HUDEP-2 (cell line): Measurements from ENCODE around the gene SLC25A17.
A peak's percentile ranks its signal among the peaks of the same experiment; 100 is the strongest.
"Not testable (repeated sequence)": the region's sequence is repeated elsewhere in the genome, so short reads cannot be mapped to it uniquely, and the experiment has no call there.

ENCODE experiments used
- DNase-seq, 76 experiments: peaks; one replicate each; lab custom pipeline; 2025; ENCODE audit not compliant: unreplicated experiment in 76 of 76; lab: John Stamatoyannopoulos, UW

SLC25A17 gene

DNA sequence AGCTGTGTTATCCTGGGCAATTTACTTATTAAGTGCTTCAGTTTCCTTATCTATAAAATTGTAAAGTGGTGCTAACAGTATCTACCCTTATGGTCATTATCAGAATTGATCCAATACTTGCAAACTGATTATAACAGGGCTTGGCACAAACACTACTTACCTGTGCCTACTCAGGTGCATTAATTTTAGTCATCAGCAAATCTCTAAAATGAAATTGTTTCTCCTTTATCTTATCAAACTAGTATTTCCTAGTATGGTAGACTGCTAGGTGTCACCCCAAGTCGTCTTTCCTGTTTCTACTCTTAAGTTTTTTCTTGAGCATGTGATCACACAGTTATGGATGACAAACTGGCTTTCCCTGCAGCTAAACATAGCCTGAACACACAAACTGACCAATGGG, 4.3 kb upstream of the SLC25A17 start:
- no peak for DNase-seq

DNA sequence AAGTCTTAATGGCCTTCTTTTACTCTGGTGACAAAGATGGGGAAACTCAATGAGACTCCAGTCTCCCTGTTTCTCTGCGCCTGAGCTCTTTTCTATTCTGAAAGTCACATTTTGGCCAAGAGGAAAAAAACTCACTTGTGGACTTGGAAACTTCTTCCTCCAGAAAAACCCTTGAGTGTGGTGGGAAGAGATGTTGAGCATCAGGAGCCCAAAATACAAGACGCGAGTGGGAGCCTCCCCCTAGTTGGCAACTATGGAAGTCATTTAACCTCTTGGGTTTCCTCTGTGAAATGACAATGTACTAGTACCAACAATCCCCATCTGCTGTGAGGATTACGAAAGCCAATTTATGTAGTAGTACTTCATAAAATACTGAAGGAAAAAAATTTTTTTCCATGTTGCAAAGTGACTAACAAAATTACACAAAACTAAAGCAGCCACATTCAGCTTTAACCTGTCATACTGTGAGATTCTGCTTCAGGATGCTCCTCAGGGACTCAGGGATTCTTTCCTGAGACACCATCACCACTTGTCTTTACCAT, 524 bp upstream of the SLC25A17 start:
- DNase-seq = no peak

DNA sequence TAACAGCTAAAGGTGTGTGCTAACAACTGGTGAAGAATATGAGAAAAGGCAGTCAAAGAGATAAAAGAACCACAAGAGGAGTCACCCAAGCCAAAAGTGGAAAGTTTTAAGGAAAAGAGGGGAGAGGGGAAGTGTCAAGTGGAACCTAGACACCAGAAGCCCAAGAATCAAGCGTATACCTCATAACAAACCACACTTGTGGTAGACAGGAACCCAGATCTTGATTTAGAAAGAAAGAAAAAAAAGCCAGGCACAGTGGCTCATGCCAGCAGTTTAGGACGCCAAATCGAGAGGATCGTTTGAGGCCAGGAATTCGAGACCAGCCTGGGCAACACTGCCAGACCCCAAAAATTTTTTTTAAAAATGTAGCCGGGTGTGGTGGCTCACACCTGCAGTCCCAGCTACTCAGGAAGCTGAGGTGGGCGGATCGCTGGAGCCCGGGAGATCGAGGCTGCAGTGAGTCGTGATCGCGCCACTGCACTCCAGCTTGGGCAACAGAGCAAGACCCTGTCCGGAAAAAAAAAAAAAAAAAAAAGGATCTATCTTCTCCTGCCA, 877 bp downstream of the SLC25A17 start:
- DNase-seq = peak in 5 of 76 experiments; percentile 5 to 37 (median 23)

DNA sequence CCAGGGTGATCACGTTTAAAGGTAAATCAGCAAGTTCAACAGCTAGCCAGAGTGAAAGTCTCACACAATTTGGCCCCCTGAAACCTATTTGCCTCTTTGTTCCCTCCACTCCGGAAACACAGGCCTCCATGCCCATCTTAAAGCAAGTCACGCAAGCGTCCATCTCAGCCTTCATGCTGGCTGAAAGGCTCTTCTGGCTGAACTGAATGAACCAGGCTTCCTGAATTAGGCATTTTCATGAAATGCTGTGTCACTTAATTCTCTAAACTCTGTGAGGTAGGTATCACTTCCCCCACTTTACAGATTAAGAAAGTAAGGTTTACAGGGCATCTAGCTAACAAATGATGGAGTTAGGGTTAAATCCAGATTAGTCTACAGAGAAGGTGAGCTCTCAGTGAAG, 1.4 kb downstream of the SLC25A17 start:
- DNase-seq = no peak

DNA sequence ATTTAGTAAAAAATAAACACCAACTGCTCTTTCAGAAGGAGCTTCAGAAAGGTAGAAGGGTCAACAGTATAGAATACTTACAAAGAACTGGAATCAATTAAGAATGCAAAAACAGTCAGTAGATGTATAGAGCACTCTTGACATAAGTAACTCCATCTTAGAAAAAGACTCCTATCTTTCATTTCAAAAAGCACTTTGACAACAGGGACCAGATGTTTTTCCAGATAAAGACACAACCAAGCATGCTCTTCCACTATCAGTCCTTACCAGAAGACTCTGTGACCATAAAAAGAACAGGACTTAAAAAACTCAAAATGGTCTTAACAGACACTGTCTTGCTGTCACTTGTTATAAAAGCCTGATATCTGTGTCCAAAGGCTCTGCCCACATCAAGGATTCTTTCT, 5.2 kb downstream of the SLC25A17 start:
- peak in 44 of 76 experiments; percentile 8 to 97 (median 77) for DNase-seq

DNA sequence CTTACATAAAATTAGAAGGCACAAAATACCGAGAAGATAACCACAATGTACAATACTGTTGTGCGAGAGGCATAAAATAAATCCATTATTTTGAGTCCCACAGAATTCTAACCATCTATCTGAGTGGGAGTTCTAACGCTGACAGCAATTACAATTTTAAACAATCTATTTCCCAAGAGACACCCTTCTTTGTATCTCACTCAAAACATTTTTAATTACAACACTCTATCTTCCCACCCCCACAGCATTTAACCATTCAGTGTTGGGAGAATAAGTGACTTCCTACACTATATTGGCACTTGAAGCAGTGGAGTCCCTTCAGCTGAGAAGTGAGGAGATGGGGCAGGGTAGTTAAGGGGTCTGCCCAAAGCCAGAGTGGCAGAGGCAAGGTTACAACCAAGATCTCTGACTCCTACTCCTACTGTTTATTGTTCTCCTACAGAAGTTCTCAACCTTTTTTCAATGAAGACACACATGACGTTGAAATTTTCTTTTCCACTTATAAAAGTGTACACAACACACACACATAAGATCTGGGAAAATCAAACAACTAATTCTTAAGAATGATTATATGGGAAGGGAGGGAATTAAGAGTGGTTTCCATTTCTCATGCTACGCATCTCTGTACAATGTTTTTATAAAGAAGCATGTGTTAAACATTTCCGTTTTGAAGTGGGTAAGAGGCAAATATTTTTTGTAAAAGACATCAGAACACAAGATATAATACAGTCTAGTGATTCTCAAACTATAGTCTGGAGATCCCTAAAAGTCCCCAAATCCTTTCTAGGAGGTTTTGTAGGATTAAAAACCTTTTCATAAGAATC, 10.9 kb downstream of the SLC25A17 start:
- DNase-seq = no peak

DNA sequence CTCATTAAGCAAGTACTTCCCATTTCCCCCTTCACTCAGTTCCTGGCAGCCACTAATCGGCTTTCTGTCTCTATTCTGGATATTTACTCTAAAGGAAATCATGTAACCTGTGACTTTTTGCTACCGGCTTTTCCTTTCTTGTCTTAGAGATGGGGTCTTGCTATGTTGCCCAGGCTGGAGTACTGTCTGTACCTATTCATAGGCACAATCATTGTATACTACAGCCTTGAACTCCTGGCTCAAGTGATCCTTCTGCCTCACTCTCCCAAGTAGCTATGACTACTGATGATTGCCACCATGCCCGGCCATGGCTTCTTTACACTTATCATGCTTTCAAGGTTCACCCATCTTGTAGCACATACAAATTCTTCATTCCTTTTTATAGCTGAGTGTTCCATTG, 12.4 kb downstream of the SLC25A17 start:
- no peak for DNase-seq

DNA sequence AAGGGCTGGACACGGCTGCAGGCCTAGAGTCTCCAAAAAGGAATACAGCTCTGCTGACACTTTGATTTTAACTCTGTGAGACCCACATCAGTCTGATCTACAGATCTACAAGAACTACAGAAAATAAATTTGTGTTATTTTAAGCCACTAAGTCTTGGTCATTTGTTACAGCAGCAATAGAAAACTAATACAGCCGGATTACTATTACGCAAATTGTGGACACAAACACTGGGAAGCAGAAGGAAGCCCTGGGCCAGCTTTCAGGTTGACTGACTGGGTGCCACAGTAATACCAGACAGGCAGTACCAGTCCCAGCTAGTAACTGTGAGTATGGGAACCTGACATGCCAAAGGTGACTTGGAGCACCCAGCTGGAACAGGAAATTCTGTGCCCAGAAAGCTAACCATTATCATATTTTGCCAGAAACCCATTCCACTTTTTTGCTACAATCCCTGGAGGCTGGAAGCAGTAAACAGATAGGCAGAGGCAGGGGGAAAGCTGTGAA, 13.4 kb downstream of the SLC25A17 start:
- no peak for DNase-seq

DNA sequence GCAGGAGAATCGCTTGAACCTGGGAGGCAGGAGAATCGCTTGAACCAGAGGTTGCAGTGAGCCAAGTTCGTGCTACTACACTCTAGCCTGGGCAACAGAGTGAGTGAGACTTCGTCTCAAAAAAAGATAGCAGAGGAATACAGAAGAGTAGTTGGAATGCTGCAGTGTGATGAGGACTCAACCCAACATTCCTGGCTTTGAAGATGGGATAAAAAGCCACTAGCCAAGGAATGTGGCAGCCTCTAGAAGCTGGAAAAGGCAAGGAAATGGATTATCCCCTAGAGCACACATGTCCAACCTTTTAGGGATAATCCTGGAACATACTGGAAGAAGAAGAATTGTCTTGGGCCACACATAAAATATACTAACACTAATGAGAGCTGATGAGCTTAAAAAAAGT, 13.9 kb downstream of the SLC25A17 start:
- no peak for DNase-seq

DNA sequence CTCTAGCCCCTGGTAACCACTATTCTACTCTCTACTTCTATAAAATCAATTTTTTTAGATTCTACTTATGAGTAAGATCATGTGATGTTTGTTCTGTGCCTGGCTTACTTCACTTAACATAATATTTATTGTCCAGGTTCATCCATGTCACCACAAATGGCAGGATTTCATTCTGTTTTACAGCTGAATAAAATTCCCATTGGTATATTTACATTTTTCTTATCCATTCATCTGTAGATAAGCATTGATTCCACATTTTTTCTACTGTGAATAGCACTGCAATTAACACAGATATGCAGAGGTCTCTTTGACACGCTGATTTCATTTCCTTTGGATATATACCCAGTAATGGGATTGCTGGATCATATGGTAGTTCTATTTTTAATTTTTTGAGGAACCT, 15.8 kb downstream of the SLC25A17 start:
- no peak for DNase-seq

DNA sequence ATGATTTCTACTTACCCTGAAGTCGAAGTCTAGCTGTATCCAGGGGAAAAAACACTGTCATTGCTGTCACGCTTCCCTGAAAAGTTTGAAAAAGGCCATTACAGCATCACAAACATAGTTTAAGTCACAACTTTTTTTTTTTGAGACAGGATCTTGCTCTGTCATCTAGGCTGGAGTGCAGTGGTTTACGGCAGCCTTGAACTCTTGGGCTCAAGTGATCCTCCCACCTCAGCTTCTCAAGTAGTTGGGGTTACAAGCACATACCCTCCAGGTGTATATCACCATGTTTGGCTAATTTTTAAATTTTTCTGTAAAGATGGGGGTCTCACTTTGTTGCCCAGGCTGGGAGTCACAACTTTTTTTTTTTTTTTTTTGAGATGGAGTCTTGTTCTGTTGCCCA, 20.1 kb downstream of the SLC25A17 start:
- DNase-seq = no peak

DNA sequence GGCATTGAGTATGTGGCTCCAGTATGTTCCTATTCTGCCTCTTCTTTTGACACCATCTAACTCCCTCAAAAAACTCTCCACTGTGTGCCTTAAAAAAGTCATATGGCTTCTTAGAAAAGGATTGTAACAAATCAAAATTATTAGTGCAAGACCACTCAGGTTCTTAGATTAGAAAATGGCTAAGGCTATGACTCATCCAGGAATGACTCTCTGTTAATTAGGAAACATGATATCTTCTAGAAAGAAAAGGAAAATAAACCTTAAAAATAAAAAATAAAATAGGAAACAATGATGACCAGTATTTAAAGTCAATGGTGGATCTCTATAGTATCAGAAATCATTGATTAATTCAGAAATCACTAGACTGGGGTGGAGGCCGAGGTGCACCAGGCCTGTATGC, 21.7 kb downstream of the SLC25A17 start:
- DNase-seq = no peak

DNA sequence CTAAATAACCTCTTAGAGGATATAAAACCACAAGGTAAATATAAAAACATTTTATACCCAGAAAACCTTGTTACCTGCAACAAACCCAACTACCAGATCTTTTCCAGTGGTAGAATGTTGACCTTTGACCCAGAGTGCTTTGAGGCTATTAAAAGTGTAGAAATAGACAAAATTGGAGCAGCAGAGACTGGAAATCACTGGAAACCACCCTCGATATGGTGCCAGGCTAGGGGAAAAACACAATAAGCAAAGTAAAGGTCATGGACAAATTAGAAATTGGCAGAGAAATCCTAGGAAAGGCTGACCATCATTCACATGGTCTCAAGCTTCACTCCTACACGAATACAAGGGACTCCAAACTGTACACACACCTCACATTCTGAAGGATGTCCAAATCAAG, 26.7 kb downstream of the SLC25A17 start:
- DNase-seq = no peak

DNA sequence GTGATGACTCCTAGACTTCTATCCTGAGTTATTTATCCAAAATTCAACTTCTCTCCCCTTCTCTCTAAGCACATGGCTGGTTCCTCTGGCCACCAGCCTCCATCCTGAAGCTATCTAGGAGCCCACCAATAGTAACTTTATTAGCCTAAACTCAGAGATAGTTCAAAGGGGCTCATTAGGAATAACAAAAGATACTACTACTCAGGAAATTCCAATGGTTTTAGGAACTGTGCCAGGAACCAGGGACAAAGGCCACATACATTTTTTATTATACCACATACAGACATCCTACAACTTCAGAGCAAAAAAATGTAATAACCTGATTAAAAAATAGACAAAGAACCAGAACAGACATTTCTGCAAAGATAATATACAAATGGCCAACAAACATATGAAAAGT, 27.9 kb downstream of the SLC25A17 start:
- no peak for DNase-seq

DNA sequence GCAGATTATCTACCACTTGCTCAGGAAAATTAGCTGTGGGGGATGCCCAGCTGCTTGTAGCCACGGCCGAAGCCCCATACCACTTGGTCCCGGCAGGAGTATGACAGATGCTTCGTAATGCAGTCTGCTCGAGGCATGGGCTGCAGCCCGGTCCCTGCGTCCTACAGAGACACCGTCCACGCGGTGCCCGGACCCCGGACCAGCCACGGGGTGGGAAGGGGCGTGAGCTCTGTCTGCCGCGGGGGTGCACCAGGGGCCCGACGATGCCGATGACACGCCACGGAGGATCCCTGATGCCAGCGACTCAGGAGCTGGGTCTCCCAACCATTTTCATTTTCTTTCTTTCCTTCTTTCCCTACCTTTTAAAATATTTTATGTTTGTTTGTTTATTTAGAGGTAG, 30.0 kb downstream of the SLC25A17 start:
- DNase-seq = no peak

DNA sequence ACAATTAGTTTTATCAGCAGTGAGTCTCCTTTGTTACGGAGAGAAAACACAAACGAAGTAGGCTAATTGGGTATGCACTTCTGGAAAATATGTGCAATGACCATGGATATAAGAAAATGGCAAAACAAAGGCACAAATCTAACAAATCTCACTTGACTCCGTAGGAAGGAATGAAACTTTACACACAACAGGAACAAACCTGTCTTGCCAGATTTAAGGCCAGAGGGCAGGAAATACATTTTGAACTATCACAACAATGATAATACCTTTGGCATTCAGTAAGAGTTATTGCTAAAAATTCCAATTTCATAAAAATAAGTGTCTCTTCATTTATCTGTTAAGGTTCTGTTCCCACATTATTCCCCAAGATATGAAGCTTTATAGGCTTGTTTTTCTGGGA, 36.6 kb downstream of the SLC25A17 start:
- DNase-seq = no peak

DNA sequence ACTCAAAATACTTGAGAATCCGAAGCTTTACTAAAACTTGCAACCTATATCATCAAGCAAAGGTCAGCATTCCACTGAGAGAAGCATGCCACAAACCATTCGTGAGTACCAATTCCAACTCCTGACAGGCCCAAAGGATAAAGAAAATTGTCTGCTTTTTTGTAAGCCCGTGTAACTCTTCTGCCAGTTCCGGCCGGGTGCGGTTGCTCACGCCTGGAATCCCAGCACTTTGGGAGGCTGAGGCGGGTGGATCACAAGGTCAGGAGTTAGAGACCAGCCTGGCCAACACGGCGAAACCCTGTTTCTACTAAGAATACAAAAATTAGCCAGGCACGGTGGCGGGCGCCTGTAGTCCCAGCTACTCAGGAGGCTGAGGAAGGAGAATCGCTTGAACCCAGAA, 37.4 kb downstream of the SLC25A17 start:
- DNase-seq = not testable (repeated sequence)

DNA sequence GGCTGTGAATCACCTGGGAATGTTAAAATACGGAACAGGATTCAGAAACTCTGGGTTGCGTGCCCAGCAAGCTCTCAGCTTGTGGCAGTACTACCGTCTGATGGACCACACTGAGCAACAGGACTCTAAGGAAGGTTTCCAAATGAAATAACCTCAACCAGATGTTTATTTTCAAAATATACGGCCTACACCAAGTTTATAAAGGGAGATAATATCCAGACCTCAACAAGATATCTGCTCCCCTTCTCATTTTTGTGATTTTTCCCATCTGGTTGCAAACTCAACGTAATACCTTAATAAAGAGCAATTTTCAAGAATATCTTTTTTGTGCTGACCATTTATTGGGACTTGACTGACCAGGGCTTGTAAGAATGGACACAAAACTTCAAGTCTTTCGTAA, 49.4 kb downstream of the SLC25A17 start:
- DNase-seq = no peak

DNA sequence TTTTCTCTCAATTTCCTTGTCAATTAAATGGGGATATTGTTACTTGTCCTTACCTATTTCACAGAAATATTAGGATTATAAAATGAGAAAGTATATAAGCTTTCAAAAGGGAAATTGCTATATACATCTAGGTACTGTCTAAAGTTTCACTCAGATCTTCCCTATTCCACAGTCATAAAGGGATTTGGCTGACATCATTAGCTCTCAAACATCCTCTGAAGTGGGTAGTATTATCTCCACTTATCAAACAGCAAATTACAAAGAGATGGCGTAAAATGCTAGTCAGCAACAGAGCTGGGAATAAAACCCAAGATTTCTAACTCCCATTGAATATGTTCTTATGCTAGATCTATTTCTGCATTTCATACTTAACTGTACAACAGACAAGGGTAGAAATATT, 50.9 kb downstream of the SLC25A17 start:
- no peak for DNase-seq

DNA sequence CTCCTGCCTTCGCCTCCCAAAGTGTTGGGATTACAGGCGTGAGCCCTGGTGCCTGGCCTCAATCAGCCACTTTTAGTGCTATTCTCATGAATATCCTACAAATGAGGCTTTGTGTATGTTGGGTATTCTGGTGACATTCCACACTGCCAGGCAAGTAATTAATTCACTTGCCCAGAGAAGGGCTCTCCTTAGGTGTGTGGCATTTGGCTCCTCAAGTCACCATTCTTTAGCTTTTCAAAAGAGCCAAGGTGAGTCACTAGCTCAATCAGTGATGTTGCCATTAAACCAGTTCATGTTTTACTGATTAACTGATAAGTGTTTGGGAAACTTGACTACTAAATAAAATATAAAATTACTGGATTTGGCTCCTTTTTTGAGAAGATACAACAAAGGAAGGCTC, 52.2 kb downstream of the SLC25A17 start:
- no peak for DNase-seq

DNA sequence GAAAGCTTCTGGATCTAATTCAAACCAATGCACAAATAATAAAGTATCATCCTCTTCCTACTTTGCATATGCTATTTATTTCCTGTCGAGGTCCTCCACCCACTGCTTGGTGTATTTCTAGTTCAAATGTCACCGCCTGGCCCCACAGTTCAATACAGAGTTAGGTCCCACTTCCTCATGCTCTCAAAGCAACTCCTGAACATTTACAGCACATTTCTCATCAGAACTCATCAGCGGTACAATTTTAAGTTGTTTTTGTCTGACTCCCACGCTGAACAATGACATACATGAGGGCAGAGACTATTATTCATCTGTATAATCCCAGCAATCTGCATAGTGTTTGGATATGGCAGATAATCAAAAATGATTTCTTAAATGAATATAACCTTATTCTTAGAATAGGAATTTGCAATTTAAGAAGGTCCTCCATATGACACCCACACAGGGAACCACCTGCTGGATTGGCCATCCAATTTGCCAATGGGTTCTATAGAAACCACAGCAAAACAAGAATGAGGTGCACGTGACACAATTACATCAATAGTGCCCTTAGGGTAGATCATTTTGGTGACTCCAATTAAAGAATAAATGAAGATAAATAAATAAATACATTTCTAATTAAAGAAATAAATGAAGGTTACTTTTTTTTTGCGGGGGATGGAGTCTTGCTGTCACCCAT, 54.2 kb downstream of the SLC25A17 start:
- no peak for DNase-seq
